ENCODE measurements around the gene RBPJL.

The RBPJL gene

DNA sequence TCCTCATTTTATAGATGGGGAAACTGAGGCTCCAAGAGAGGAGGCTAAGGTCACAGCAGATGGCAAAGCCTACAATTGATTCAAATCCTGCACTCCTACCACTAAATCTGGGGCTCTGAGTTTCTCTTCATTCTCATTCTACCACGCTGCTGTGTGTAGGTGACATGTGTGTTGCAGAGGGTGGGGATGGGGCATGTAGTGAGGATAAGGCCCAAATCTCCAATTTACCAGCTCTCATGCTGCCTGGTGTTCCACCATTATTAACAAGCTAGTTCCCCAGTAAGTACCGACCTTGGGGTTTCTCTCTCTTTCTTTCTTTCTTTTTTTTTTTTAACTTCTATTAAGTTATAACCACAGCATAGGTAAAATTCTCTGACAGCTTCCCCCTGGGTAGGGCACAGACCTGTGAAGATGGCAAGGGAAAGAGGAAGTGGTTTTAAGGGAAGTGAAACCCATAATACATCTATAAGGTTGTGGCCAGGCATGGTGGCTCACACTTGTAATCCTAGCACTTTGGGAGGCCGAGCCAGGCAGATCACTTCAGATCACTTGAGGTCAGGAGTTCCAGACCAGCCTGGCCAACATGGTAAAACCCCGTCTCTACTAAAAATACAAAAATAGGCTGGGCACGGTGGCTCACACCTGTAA, 14.4 kb downstream of the RBPJL start:
- no peak for DNase-seq

DNA sequence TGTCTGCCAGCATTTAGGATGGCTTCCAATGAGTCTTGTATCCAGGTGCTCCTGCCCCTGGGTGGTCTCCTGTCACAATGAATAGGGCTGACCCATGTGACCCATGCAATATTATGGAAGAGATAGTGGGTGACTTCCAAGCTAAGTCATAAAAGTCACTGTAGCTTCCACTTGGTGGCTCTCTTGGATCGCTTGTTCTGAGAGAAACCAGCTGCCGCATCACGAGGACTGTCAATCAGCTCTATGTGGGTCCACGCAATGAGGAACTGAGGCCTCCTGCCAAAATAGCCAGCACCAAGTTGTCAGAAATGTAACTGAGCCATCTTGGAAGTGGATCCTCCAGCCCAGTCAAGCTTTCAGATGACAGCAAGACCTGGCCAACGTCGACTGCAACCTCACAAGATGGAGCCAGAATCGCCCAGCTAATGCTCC, 16.3 kb downstream of the RBPJL start:
- DNase-seq, result no peak

GRCh38 chr20:45323731-45324130, 17.1 kb downstream of the RBPJL start:
- DNase-seq, result no peak

DNA sequence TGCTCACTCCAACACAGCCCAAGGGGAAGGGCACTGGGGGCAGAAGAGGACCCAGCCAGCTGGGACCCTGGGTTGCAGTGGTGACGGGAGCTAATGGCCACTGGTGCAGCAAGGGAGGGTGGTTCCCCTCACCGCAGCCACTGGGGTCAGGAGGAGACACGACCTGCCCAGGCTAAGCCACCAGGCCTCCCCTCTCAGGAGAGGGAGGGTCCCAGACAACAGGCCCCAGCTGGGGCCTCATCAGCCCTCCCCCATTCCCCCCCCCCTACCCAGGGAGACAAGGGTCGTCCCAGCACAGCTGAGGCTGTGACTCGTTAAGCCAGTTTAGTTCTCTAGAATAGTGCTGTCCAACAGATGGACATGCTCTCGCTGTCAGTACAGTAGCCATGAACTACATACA, 18.7 kb downstream of the RBPJL start:
- no peak for DNase-seq

DNA sequence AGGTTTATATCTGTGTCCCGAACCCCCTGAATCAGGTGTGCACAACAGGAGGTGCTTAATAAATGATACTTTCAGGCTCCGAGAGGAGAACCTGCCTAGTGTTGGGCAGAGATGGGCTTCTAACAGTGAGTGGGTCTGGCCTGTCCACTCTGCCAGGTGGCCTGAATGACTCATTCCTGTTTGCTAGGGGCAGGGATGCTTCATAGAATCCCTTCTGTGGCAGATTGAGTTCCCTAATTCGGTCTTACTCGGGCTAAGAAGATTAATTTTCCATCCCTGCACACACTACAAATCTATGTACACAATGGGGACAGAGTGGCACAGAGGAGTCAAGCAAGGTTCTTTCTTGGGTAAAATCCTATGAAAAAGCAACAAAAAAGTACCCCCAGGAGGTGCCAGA, 21.8 kb downstream of the RBPJL start:
- DNase-seq, result no peak

- DNase-seq, result no peak
Measured at GRCh38 chr20:45329497-45330319, 23.1 kb downstream of the RBPJL start.

DNA sequence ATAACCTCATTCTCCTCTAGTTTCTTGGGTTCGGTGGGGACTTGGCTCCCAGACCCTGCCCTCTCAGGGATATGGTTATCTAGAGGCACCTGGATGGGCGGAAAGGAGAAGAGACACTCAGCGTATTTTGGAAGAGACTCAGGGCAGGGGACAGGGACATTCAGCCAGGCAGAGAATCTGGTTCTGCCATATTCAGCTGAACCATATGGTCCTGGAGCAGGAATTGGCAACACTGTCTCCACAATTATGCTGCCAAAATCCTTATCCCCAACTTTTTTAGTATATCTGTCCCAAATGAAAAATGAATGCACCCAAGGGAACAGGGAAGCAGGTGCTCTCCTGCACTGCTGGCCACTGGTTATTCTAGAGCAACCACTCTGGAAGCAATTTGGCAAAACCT, 23.8 kb downstream of the RBPJL start:
- DNase-seq, result no peak

GRCh38 chr20:45336530-45337366, 30.1 kb downstream of the RBPJL start:
- no peak for DNase-seq

- no peak for DNase-seq
Measured at GRCh38 chr20:45337367-45338120, 30.9 kb downstream of the RBPJL start.

DNA sequence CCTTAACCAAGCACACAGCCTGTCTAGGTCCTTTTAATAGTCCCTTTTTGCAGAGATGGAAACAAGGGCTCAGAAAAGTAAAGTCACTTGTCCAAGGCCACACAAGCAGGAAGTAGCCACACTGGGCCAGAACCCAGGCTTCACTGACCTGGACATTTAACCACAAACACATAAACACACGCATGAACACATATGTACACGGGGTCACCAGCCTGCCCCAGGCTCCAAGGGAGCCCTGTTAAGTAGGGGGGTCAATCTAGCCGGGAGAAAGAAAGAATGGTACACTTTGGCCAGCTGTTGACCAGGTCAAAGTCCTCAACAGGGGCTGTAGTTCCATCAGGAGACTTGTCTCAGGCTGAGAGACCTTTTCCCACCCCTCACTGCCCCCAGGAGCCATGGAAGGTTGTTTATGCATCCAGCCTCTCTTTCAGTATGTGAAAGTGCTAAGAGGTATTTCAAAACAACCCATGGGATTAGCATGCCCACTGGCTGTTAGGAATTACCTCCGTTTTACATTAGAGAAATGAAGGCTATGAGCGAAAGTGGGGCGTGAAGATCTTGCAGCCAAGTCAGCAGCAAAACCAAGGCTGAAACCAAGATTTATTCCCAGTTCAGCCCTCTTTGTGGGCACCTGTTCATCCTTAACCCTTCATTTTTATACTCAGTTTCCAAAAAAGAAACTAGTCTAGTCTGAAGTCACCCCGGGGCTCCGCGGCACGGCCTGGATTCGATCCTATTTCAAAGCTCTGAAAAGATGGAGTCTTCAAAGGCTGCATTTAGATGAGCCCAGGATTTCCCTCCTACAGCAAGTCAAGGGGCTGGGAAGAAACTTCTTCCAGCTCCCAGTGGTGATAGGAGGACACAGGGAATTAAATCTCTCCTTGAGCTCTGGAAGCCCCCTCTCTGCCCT, 31.7 kb downstream of the RBPJL start:
- no peak for DNase-seq

GRCh38 chr20:45339084-45339483, 32.4 kb downstream of the RBPJL start:
- DNase-seq, result no peak

DNA sequence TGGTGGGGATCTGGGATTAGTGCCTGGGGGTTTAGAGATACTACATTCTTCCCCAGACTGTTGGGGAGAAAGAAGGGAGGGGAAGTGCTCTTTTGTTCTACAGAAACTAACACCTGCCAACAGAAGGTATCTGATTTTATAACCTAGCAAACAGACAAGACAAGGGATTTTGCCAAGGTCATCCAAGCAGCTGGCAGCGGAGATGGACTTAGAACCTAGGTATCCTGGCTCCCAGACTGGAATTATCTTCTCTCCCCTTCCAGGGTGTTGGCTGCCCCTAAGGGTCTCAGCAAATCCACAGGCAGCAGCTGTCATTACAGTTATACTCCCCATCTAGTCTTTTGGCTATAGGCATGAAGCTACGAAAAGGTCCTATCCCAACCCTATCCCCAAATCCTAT, 33.2 kb downstream of the RBPJL start:
- DNase-seq, result no peak

- DNase-seq, result no peak
Measured at GRCh38 chr20:45340236-45340847, 33.7 kb downstream of the RBPJL start.

DNA sequence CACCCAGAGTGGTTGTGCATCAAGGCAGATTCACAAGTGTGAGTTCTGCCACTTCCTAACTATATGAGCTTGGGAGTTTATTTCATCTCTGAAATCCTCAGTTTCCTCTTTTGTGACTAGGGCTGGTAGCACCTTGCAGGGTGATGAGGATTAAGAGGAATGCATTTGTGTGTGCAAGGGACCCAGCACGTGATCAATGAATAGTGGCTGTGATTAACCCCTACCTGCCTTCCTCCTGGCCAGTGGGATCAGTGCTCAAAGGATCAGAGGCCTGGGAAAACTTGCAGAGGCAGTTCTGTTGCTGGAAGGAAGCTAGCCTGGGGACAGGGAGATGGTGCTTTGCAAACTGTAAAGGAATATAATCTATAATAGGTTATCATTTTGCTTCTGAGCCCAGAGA, 34.3 kb downstream of the RBPJL start:
- no peak for DNase-seq

- DNase-seq, result no peak
Measured at GRCh38 chr20:45341579-45341938, 34.9 kb downstream of the RBPJL start.

GRCh38 chr20:45341939-45342854, 35.6 kb downstream of the RBPJL start:
- no peak for DNase-seq

DNA sequence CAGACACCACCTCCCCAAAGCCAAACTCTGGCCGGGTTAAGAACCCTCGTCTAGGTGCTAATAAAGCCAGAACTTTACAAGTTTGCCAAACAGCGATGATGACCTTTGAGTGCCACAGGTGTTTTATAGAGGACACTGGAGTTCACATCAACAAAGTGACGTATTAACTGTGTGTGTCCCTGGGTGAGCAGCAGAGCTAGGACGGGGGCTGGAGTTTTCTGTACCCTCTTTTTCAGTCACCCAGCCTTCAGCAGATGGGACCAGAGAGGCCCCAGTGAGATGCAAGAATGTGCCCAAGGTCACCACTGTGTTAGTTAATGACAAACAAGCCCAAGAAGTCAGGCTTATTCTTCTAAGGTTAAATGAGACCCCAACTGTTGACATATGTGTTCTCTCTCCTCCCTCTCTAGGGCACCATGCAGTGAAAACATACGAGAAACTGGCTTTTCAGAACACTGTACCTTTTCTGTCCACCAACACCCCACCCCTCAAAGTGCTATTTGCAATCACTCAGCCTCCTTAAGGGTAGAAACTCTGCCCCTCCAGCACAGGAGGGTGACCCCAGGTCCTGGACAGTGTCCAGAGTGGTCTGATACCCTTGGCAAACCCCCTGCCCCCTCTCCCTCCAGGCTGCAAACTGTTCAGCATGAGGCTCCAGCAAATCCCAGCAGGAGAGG, 36.4 kb downstream of the RBPJL start:
- no peak for DNase-seq

- DNase-seq, result no peak
Measured at GRCh38 chr20:45343532-45344167, 37.0 kb downstream of the RBPJL start.

Measured in activated CD8-positive, alpha-beta memory T cell treated with anti-CD3 and anti-CD28 coated beads for 24 hours (primary cell).